Activated CD4-positive, alpha-beta T cell treated with anti-CD3 and anti-CD28 coated beads, Interleukin-2, amount 10 ng/mL, durations not matched to agents 24 days and 14 days (primary cell): ENCODE measurements around the gene COL13A1. TPM values are rescaled to one million over a fixed set of nuclear protein-coding genes. Genes with fewer than 3 reads are reported as not detected.

Source experiments
- DNase-seq: peaks from one replicate; pipeline ENCODE4 v3.0.0; 2022
- H3K27ac Mint-ChIP-seq: one replicate; pipeline ENCODE4 v1.8.0; 2022; ENCODE audit warnings: mild to moderate bottlenecking, mixed read lengths
- H3K27me3 Mint-ChIP-seq: one replicate; pipeline ENCODE4 v1.8.0; 2022; ENCODE audit warnings: mixed read lengths
- H3K36me3 Mint-ChIP-seq: one replicate; pipeline ENCODE4 v1.8.0; 2022; ENCODE audit warnings: low read depth, mild to moderate bottlenecking, mixed read lengths
- H3K4me1 Mint-ChIP-seq: one replicate; pipeline ENCODE4 v1.8.0; 2021; ENCODE audit warnings: mixed read lengths
- H3K4me3 Mint-ChIP-seq: one replicate; pipeline ENCODE4 v1.8.0; 2022; ENCODE audit warnings: mild to moderate bottlenecking, moderate library complexity, mixed read lengths
- H3K9me3 Mint-ChIP-seq: one replicate; pipeline ENCODE4 v1.8.0; 2021; ENCODE audit warnings: mixed read lengths
- intact Hi-C: fragments of 100-400 bp; cut with micrococcal nuclease; formaldehyde crosslinking; loops from one replicate; pipeline ENCODE4 v1.15.1; 2023
- total RNA-seq: library from RNA; stranded (reverse); gene quantifications from 2 replicates; pipeline ENCODE4 v1.2.3, GENCODE V29; 2022

Gene COL13A1
- total RNA-seq, 1 donor from 2014 or later, result not detected

DNA sequence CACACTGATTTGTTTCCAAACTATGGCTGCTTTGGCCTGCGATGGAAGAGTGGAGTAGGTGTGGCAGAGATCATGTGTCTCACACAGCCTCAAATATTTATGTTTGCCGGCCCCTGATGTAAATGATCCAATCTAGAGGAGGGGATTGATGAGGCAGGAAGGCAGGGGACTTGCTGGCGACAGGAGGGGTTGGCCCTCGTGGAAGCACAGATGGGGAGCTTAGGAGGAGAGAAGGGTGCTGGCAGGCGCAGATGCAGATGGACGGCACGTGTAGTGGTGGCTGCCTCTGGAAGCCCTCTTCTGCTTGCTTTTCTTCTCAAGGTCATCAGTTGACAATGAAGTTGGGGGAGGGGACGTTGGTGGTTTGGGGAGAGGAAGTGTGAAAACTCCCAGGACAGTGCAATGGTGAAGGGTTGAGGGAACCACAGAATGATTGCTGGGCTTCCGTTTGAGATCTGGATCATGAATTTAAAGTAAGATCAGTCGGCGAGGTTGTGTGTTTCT lies 15.4 kb downstream of the COL13A1 start:
- H3K4me3 Mint-ChIP-seq, result no peak overlapping the region
- peaks cover 17% of the 10 kb centered on the region for H3K4me1 Mint-ChIP-seq
- peaks cover 20% of the 10 kb centered on the region for H3K9me3 Mint-ChIP-seq
- no peaks in the 10 kb centered on the region for H3K36me3 Mint-ChIP-seq
- peak; percentile 61 for DNase-seq
- no peak overlapping the region for H3K27ac Mint-ChIP-seq
- H3K27me3 Mint-ChIP-seq, result peaks cover 5% of the 10 kb centered on the region
- intact Hi-C loops, result no loop called here

DNA sequence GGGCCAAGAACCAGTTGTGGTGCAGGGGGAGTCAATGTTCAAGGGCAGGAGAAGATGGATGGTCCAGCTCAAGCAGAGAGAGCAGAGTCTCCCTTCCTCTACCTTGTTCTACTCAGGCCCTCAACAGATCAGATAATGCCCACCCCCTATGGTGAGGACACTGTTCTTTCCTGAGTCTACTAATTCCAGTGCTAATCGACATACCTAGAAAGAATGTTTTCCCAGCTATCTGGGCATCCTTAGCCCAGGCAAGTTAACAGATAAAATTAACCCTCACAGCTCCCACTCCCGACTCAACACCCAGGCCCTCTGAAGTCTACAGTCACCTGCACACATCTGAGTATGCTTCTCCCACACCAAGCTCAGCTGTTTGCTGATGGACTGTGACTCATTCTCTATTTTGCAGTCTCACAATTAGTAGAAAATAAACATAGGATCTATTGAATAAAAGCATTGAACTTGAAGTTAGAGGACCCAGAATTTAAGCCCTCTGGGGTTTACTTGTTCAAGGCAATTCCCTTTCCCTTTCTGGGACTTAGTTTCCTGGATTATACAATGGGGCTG lies 17.1 kb downstream of the COL13A1 start:
- H3K27ac Mint-ChIP-seq, result no peak overlapping the region
- peaks cover 17% of the 10 kb centered on the region for H3K4me1 Mint-ChIP-seq
- H3K9me3 Mint-ChIP-seq, result peaks cover 20% of the 10 kb centered on the region
- peaks cover 5% of the 10 kb centered on the region for H3K27me3 Mint-ChIP-seq
- intact Hi-C loops, result no loop called here
- no peak for DNase-seq
- no peak overlapping the region for H3K4me3 Mint-ChIP-seq
- no peaks in the 10 kb centered on the region for H3K36me3 Mint-ChIP-seq

- Mint-ChIP-seq H3K36me3 (no peaks in the 10 kb centered on the region), H3K4me3 (no peak overlapping the region), H3K9me3 (peaks cover 20% of the 10 kb centered on the region), H3K27ac (no peak overlapping the region), H3K27me3 (peaks cover 5% of the 10 kb centered on the region), H3K4me1 (peaks cover 17% of the 10 kb centered on the region)
- no peak for DNase-seq
- intact Hi-C loops, result no loop called here
These were observed 18.2 kb downstream of the COL13A1 start for GRCh38 chr10:69819716-69820506.

DNA sequence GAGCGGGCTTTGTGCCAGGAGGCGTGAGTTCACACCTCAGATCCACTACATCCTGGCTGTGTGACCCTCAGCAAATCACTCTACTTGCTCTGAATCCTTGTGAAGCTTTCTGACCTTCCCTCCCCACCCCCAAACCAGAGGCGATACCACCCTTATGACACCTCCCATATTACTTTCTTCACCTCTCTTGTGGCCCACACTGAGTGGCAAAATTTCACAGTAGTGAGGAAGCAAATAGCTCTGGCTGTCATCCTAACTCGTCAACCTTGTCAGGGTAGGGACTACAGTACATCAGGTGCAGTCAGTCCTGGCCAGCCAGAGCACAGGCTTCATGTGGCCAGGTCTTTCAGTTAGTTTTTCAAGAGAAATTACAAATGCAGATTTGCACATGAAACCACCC lies 19.1 kb downstream of the COL13A1 start:
- no peak for DNase-seq
- H3K27ac Mint-ChIP-seq, result no peak overlapping the region
- peaks cover 5% of the 10 kb centered on the region for H3K27me3 Mint-ChIP-seq
- no peak overlapping the region for H3K4me3 Mint-ChIP-seq
- no peaks in the 10 kb centered on the region for H3K36me3 Mint-ChIP-seq
- peaks cover 20% of the 10 kb centered on the region for H3K9me3 Mint-ChIP-seq
- peaks cover 17% of the 10 kb centered on the region for H3K4me1 Mint-ChIP-seq
- intact Hi-C loops, result no loop called here

- DNase-seq, result no peak
- no peak overlapping the region for H3K4me3 Mint-ChIP-seq
- H3K27ac Mint-ChIP-seq, result no peak overlapping the region
- no peaks in the 10 kb centered on the region for H3K36me3 Mint-ChIP-seq
- H3K9me3 Mint-ChIP-seq, result peaks cover 2% of the 10 kb centered on the region
- no peaks in the 10 kb centered on the region for H3K4me1 Mint-ChIP-seq
- H3K27me3 Mint-ChIP-seq, result peaks cover 16% of the 10 kb centered on the region
- intact Hi-C loops, result no loop called here
These were observed 23.9 kb downstream of the COL13A1 start for GRCh38 chr10:69825604-69826003.

GRCh38 chr10:69826094-69826493 lies 24.4 kb downstream of the COL13A1 start:
- H3K36me3 Mint-ChIP-seq, result no peaks in the 10 kb centered on the region
- intact Hi-C loops, result no loop called here
- no peaks in the 10 kb centered on the region for H3K4me1 Mint-ChIP-seq
- H3K9me3 Mint-ChIP-seq, result no peaks in the 10 kb centered on the region
- H3K27ac Mint-ChIP-seq, result no peak overlapping the region
- H3K27me3 Mint-ChIP-seq, result peaks cover 16% of the 10 kb centered on the region
- no peak overlapping the region for H3K4me3 Mint-ChIP-seq
- no peak for DNase-seq

DNA sequence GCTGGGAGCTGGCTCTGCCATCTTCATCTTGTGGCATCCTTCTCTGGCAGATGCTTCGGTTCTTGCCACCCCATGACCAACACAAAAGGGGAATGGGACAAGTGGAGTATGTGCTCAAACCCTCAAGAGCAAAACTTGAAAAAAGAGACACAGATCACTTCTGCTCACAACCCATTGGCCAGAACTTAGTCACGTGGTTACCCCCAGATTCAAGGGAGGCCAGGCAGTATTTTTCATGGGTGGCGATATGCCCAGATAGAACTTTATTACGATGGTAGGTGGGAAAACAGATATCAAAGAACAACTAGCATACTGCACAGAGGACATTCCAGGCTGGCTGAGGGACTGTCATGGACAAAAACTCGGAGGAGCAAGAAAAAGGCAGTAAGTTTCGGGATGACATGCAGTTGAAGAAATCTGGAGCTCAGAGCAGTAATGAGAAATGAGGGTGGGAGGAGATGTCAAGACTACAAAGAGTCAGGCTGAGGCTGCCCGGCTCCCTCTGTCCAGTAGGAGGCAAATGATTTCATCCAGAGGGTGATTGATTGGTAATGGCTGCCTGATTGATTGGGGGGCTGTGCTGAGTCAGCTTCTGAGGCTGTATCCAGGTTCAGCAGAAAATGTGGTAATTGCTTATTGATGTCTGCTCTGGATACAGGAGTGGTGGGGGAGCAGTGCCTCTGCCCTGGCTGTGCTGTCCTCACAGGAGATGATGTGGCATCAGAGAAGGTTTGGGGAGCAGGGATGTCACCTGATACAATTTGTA lies 25.3 kb downstream of the COL13A1 start:
- no peak for DNase-seq
- Mint-ChIP-seq H3K36me3 (no peaks in the 10 kb centered on the region), H3K27me3 (peaks cover 16% of the 10 kb centered on the region), H3K9me3 (no peaks in the 10 kb centered on the region), H3K27ac (no peak overlapping the region), H3K4me3 (no peak overlapping the region), H3K4me1 (no peaks in the 10 kb centered on the region)
- intact Hi-C loops, result no loop called here

GRCh38 chr10:69828144-69828870 lies 26.6 kb downstream of the COL13A1 start:
- H3K9me3 Mint-ChIP-seq, result no peaks in the 10 kb centered on the region
- H3K27me3 Mint-ChIP-seq, result peaks cover 16% of the 10 kb centered on the region
- no peak for DNase-seq
- H3K4me3 Mint-ChIP-seq, result no peak overlapping the region
- no peaks in the 10 kb centered on the region for H3K4me1 Mint-ChIP-seq
- H3K27ac Mint-ChIP-seq, result no peak overlapping the region
- no peaks in the 10 kb centered on the region for H3K36me3 Mint-ChIP-seq
- intact Hi-C loops, result no loop called here

GRCh38 chr10:69829775-69830174 lies 28.1 kb downstream of the COL13A1 start:
- intact Hi-C loops, result no loop called here
- H3K4me3 Mint-ChIP-seq, result no peak overlapping the region
- H3K36me3 Mint-ChIP-seq, result no peaks in the 10 kb centered on the region
- no peak for DNase-seq
- no peaks in the 10 kb centered on the region for H3K9me3 Mint-ChIP-seq
- no peak overlapping the region for H3K27ac Mint-ChIP-seq
- H3K27me3 Mint-ChIP-seq, result peaks cover 18% of the 10 kb centered on the region
- no peaks in the 10 kb centered on the region for H3K4me1 Mint-ChIP-seq

DNA sequence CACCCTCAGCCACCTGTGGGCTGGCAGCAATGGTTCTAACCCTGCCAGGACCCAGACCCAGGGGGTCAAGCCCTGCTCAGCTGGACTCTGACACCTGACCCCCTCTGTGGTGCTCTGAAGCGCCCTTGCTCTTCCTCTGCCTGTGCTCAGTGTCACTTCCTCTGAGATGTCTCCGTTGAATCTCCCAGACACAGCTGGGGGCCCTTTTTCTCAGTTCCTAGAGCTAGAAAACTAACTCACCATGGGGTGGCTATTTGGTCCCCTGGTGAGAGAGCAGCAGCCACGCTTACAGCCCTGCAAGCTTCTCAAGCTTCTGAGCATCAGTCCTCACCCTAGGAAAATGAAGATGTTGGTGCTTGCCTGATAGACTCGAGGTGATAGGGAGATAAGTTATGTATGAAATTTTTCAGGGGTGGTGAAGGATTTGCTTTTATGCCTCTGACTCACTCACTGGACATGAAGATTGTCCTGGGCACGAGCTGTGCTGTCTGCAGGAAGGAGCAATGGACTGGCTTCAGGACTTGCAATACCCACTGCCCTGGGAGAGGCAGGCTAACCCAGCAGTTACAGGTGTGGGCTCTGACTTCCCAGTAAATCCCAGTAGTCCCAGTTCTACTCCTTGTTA lies 29.6 kb downstream of the COL13A1 start:
- no peak for DNase-seq
- Mint-ChIP-seq H3K27ac (no peak overlapping the region), H3K27me3 (peaks cover 24% of the 10 kb centered on the region), H3K36me3 (no peaks in the 10 kb centered on the region), H3K4me1 (no peaks in the 10 kb centered on the region), H3K4me3 (no peak overlapping the region), H3K9me3 (no peaks in the 10 kb centered on the region)
- intact Hi-C loops, result no loop called here

DNA sequence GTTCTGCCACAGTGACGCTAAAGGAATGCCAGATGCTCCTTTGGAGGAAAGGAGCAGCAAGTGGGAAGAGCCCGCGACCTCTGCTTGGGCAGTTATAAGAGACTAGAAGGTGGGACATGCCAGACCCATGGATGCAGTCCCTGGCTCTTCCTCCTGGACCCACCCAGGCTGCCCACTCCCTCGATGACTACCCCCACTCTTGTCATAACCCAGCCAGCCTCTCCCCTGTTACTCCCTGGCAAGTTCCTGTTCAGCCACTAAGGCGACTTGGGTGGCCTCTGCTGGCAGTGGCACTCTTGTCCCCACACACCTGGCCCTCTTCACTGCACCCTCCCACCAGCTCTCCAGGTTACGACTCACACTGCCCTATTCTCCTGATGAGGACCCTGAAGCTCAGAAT lies 33.5 kb downstream of the COL13A1 start:
- Mint-ChIP-seq H3K36me3 (no peaks in the 10 kb centered on the region), H3K27ac (no peak overlapping the region), H3K9me3 (no peaks in the 10 kb centered on the region), H3K27me3 (peaks cover 8% of the 10 kb centered on the region), H3K4me3 (no peak overlapping the region), H3K4me1 (no peaks in the 10 kb centered on the region)
- no peak for DNase-seq
- intact Hi-C loops, result no loop called here

DNA sequence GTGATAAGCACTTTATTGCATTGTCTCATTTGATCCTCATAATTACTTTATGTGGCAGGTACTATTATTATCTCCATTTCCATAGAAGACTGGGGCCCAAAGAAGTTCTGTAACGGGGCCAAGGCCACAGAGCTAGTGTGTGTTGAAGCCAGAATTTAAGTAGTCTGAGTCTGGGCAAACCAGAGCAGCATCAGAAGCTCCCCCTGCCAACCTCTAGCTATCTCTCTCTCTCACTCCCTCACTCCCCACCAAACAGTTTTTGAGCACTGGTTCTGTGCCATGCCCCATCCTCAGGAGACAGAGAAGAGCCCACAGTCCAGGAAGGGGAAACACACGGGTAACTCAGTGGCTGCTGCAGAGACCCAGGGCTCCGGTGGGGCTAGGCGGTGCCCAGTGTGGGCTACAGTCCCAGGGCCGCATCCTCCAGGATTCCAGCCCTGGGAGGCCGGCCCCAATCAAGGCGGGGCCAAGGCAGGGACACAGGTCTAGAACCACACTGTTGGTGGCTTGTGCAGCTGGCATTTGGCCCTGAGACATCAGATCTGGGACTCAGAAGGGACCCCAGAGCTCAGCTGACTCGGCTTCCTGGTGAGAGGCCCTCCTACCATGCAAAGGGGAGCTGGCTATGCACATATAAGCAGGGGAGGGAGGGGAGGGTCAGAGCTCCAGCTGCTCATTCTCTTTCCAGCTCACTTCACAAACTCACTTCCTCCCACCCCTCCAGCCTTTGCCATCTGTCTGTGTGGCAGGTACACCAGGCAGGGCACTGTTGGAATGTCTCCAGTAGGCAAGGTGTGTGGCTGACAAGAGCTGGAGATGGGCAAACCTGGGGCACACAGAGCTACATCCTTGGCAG lies 34.4 kb downstream of the COL13A1 start:
- no peak for DNase-seq
- intact Hi-C loops, result no loop called here
- H3K27me3 Mint-ChIP-seq, result peaks cover 8% of the 10 kb centered on the region
- no peaks in the 10 kb centered on the region for H3K4me1 Mint-ChIP-seq
- H3K36me3 Mint-ChIP-seq, result no peaks in the 10 kb centered on the region
- H3K9me3 Mint-ChIP-seq, result no peaks in the 10 kb centered on the region
- H3K4me3 Mint-ChIP-seq, result no peak overlapping the region
- no peak overlapping the region for H3K27ac Mint-ChIP-seq

GRCh38 chr10:69836731-69837030 lies 35.0 kb downstream of the COL13A1 start:
- Mint-ChIP-seq H3K27ac (no peak overlapping the region), H3K36me3 (no peaks in the 10 kb centered on the region), H3K4me3 (no peak overlapping the region), H3K9me3 (no peaks in the 10 kb centered on the region), H3K27me3 (peaks cover 8% of the 10 kb centered on the region), H3K4me1 (no peaks in the 10 kb centered on the region)
- intact Hi-C loops, result no loop called here
- no peak for DNase-seq
